GM23338 (cell line): Measurements from ENCODE around the gene TMEM139. TPM values are rescaled to one million over a fixed set of nuclear protein-coding genes. Genes with fewer than 3 reads are reported as not detected.

Experiments
- ATAC-seq: fragments of 200-7000 bp; cut with Tn5 transposase; 3 replicates; pipeline ENCODE4 v1.9.1; 2020
- DNase-seq: peaks from one replicate; pipeline ENCODE4 v3.0.0-alpha.2; 2015; ENCODE audit warnings: low spot score
- H2AFZ ChIP-seq: fragments of 200-600 bp; sonication (generic); 2 replicates; pipeline ENCODE4 v1.8.0; 2016; ENCODE audit warnings: antibody characterized with exemption, mild to moderate bottlenecking, moderate library complexity
- H3F3A ChIP-seq: fragments of 200-600 bp; sonication (generic); replicated peaks from 2 replicates; pipeline ENCODE4 v1.8.0; 2017; ENCODE audit warnings: antibody characterized with exemption, mixed run types, low read depth
- H3K27ac ChIP-seq: fragments of 200-600 bp; sonication (generic); 2 replicates; pipeline ENCODE4 v1.6.1; 2016; ENCODE audit warnings: low read depth
- H3K27me3 ChIP-seq: fragments of 200-600 bp; sonication (generic); 2 replicates; pipeline ENCODE4 v1.8.0; 2016; ENCODE audit warnings: mild to moderate bottlenecking, mixed run types, moderate library complexity; ENCODE audit not compliant: insufficient read depth
- H3K36me3 ChIP-seq: fragments of 200-600 bp; sonication (generic); 2 replicates; pipeline ENCODE4 v1.8.0; 2016; ENCODE audit warnings: mild to moderate bottlenecking; ENCODE audit not compliant: insufficient read depth
- H3K4me1 ChIP-seq: fragments of 200-600 bp; sonication (generic); 2 replicates; pipeline ENCODE4 v1.8.0; 2016; ENCODE audit warnings: mild to moderate bottlenecking, moderate library complexity; ENCODE audit not compliant: insufficient read depth
- H3K4me2 ChIP-seq: fragments of 200-600 bp; sonication (generic); 2 replicates; pipeline ENCODE4 v1.7.1; 2017; ENCODE audit warnings: mixed run types
- H3K4me3 ChIP-seq: fragments of 200-600 bp; sonication (generic); 2 replicates; pipeline ENCODE4 v1.6.1; 2016; ENCODE audit warnings: mixed run types
- H3K79me2 ChIP-seq: fragments of 200-600 bp; sonication (generic); replicated peaks from 2 replicates; pipeline ENCODE4 v1.8.0; 2017; ENCODE audit warnings: mild to moderate bottlenecking; ENCODE audit not compliant: insufficient read depth
- H3K9me2 ChIP-seq: fragments of 200-600 bp; sonication (generic); 2 replicates; pipeline ENCODE4 v1.8.0; 2017; ENCODE audit not compliant: insufficient read depth
- H4K20me1 ChIP-seq: fragments of 200-600 bp; sonication (generic); replicated peaks from 2 replicates; pipeline ENCODE4 v1.8.0; 2017; ENCODE audit warnings: mild to moderate bottlenecking; ENCODE audit not compliant: insufficient read depth
- H3K27ac Mint-ChIP-seq: 2 replicates; pipeline ENCODE4 v1.8.0; 2020; ENCODE audit warnings: inconsistent platforms, mild to moderate bottlenecking, moderate library complexity, mixed read lengths
- H3K27me3 Mint-ChIP-seq: 3 replicates; pipeline ENCODE4 v1.8.0; 2022; ENCODE audit warnings: low read depth, mild to moderate bottlenecking, moderate library complexity, mixed read lengths, inconsistent platforms; ENCODE audit not compliant: insufficient read depth, poor library complexity
- H3K36me3 Mint-ChIP-seq: 3 replicates; pipeline ENCODE4 v1.8.0; 2021; ENCODE audit warnings: low read depth, mild to moderate bottlenecking, inconsistent platforms, moderate library complexity, mixed read lengths
- H3K4me1 Mint-ChIP-seq: 3 replicates; pipeline ENCODE4 v1.8.0; 2020; ENCODE audit warnings: mild to moderate bottlenecking, inconsistent platforms, mixed read lengths
- H3K4me3 Mint-ChIP-seq: 3 replicates; pipeline ENCODE4 v1.8.0; 2021; ENCODE audit warnings: moderate library complexity, mild to moderate bottlenecking, inconsistent platforms, mixed read lengths
- H3K9me3 Mint-ChIP-seq: 3 replicates; pipeline ENCODE4 v1.8.0; 2020; ENCODE audit warnings: moderate library complexity, mild to moderate bottlenecking, inconsistent platforms, mixed read lengths
- CREB1 ChIP-seq: fragments of 250-450 bp; sonication (Bioruptor Pico); IDR thresholded peaks from 2 replicates; pipeline ENCODE4 v1.5.0; 2020; ENCODE audit warnings: low read depth, mild to moderate bottlenecking, moderate library complexity
- CTCF ChIP-seq, 2 experiments: fragments of 200-600 bp in 1 of 2; sonication (generic) in 1 of 2; conservative IDR thresholded peaks; 2 replicates each; pipeline versions ENCODE4 v1.5.1 to v1.6.1; 2016 to 2017; ENCODE audit warnings: antibody characterized with exemption in 2 of 2, low read depth in 2 of 2, mild to moderate bottlenecking in 2 of 2, moderate library complexity in 1 of 2
- ETS1 ChIP-seq: IDR thresholded peaks from 2 replicates; pipeline ENCODE4 v1.6.1; 2016; ENCODE audit warnings: antibody characterized with exemption
- EZH2 ChIP-seq: fragments of 200-600 bp; sonication (generic); IDR thresholded peaks from one replicate; pipeline ENCODE4 v1.8.0; 2017; ENCODE audit warnings: antibody characterized with exemption, mild to moderate bottlenecking, low read depth; ENCODE audit not compliant: unreplicated experiment
- EZH2phosphoT487 ChIP-seq: fragments of 200-600 bp; sonication (generic); IDR thresholded peaks from one replicate; pipeline ENCODE4 v1.8.1; 2018; ENCODE audit warnings: antibody characterized with exemption; ENCODE audit not compliant: unreplicated experiment
- JUNB ChIP-seq: IDR thresholded peaks from one replicate; pipeline ENCODE4 v1.6.1; 2016; ENCODE audit warnings: antibody characterized with exemption; ENCODE audit not compliant: unreplicated experiment
- NANOG ChIP-seq: IDR thresholded peaks from 2 replicates; pipeline ENCODE4 v1.6.1; 2016; ENCODE audit warnings: antibody characterized with exemption, borderline replicate concordance
- POLR2AphosphoS5 ChIP-seq: IDR thresholded peaks from 2 replicates; pipeline ENCODE4 v1.6.1; 2016; ENCODE audit warnings: antibody characterized with exemption, low read depth
- REST ChIP-seq: IDR thresholded peaks from one replicate; pipeline ENCODE4 v1.6.1; 2018; ENCODE audit warnings: antibody characterized with exemption; ENCODE audit not compliant: unreplicated experiment
- STAT1 ChIP-seq: IDR thresholded peaks from one replicate; pipeline ENCODE4 v1.6.1; 2016; ENCODE audit warnings: antibody characterized with exemption; ENCODE audit not compliant: unreplicated experiment
- ZNF114 ChIP-seq: fragments of 250-450 bp; sonication (Bioruptor Pico); IDR thresholded peaks from 2 replicates; pipeline ENCODE4 v1.5.0; 2020; ENCODE audit warnings: mild to moderate bottlenecking, moderate library complexity
- ZNF331 ChIP-seq: fragments of 250-450 bp; sonication (Bioruptor Pico); IDR thresholded peaks from 2 replicates; pipeline ENCODE4 v1.5.0; 2020; ENCODE audit warnings: low read depth, mild to moderate bottlenecking, moderate library complexity
- ZNF462 ChIP-seq: fragments of 250-450 bp; sonication (Bioruptor Pico); IDR thresholded peaks from 2 replicates; pipeline ENCODE4 v1.5.0; 2020; ENCODE audit warnings: mild to moderate bottlenecking, moderate library complexity
- polyA plus RNA-seq: library from polyadenylated mRNA; unstranded; fragments of >200 nt; fragmentation: Nextera tagmentation; extraction: Ambion mirVana; gene quantifications from 2 replicates; pipeline ENCODE4 v1.2.1, GENCODE V29; 2016
- total RNA-seq: library from RNA; depleted of rRNA; stranded (reverse); fragments of >200 nt; shearing (Covaris generic); gene quantifications from 2 replicates; pipeline ENCODE4 v1.2.3, GENCODE V29; 2014

TMEM139 gene
- total and polyA plus RNA-seq, 2 experiments from 2014 or later: 3.3 to 3.6 TPM

- TF ChIP-seq POLR2AphosphoS5 (no peak), EZH2phosphoT487 (no peak), NANOG (no peak)
These were observed 49.2 kb upstream of the TMEM139 start (continued) for GRCh38 chr7:143235561-143235960.

- H3K36me3 ChIP-seq: no peaks in the 10 kb centered on the region
- no peaks in the 10 kb centered on the region for H3F3A ChIP-seq
- H3K27me3 ChIP-seq: no peaks in the 10 kb centered on the region
- no peaks in the 10 kb centered on the region; the same call in 2 of the 3 replicates for H3K4me1 Mint-ChIP-seq
- no peaks in the 10 kb centered on the region for H4K20me1 ChIP-seq
- no peak overlapping the region for H3K27ac ChIP-seq
- no peak for DNase-seq
- peaks cover 5% of the 10 kb centered on the region for H3K27me3 Mint-ChIP-seq
- H3K4me1 ChIP-seq: no peaks in the 10 kb centered on the region
- no peaks in the 10 kb centered on the region for H3K79me2 ChIP-seq
- H3K36me3 Mint-ChIP-seq: no peaks in the 10 kb centered on the region
- H3K9me3 Mint-ChIP-seq: peaks cover 17% of the 10 kb centered on the region
- ATAC-seq: no peak
- no peak for TF ChIP-seq ZNF462
- TF ChIP-seq NANOG: no peak
- TF ChIP-seq CTCF (conservative IDR thresholded peaks at IDR 0.05; ENCODE audit: low read depth in 2 of 2): no peak
- TF ChIP-seq JUNB: no peak
- no peak for TF ChIP-seq CREB1 (CRISPR knock-in tag)
- no peak for TF ChIP-seq ZNF114 (CRISPR knock-in tag)
- TF ChIP-seq STAT1: no peak
- TF ChIP-seq POLR2AphosphoS5: no peak
- no peak for TF ChIP-seq REST
- TF ChIP-seq EZH2phosphoT487: no peak
- no peak for TF ChIP-seq ZNF331
- no peak for TF ChIP-seq ETS1
- no peak for TF ChIP-seq EZH2
- H3K27ac Mint-ChIP-seq: no peak overlapping the region
- H3K4me3 ChIP-seq: no peak overlapping the region
- no peak overlapping the region for H3K4me2 ChIP-seq
- no peaks in the 10 kb centered on the region for H3K9me2 ChIP-seq
- H2AFZ ChIP-seq: no peak overlapping the region
- no peak overlapping the region for H3K4me3 Mint-ChIP-seq
These were observed 48.3 kb upstream of the TMEM139 start for GRCh38 chr7:143236408-143236990.
